NCI-H524 (cell line): Measurements from ENCODE around the gene CFAP100.

Experiments
- DNase-seq, 2 experiments: peaks; one replicate each; lab custom pipeline; 2025; lab: John Stamatoyannopoulos, UW

The CFAP100 gene

GRCh38 chr3:126441256-126441880 is 46.7 kb downstream of the CFAP100 start:
- no peak for DNase-seq

DNA sequence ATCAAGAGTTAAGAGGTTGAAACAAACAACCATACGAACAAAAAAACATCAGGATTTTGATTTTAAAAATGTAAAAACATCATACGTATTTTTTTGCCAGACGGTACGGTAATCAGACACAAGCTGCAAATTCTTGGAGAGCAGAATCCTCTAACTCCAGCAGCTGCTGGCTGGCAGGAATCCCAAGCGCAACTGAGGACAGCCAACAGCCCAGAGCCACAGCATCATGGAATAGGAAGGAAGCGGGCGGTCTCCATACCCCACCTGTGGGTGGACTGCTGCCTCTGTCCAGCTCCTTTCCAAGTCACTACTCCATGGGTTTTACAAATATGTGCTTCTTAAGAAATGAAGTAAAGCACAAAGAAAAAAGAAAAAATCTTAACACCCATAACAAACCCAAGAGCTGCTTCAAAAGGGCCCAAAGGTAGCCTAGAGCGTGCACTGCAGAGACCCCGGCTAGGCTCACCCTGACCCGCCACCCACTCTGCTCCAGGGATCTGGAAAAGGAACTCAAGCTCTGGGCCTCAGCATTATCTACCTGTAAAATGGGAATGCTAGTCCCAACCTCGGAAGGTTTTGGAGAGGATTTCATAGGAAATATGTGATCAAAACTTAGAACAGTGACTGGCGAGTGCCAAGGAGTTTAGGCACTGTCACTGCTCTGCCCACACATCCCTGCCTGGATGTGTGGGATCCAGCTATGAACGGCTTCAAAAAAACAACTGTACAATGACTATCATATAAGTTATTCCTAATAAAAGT is 47.6 kb downstream of the CFAP100 start:
- DNase-seq = no peak

DNA sequence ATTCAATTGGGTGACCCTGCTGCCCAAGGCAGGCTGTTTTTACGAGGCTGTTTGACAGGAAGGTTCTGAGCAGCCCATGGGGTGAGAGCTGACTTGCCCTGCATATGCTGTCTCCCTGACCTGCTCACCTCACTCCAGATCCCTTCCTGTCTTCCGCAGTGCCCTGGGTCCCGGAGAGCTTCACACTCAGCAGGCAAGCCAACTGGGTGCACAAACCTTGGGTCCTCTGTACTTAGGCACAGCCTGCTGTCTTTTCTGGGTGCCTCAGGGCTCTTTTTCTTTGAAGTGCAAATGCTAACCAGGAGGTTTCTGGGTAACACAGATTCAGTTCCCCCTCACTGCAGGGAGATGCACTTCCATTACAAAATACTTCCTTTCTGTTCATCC is 48.1 kb downstream of the CFAP100 start:
- no peak for DNase-seq

DNA sequence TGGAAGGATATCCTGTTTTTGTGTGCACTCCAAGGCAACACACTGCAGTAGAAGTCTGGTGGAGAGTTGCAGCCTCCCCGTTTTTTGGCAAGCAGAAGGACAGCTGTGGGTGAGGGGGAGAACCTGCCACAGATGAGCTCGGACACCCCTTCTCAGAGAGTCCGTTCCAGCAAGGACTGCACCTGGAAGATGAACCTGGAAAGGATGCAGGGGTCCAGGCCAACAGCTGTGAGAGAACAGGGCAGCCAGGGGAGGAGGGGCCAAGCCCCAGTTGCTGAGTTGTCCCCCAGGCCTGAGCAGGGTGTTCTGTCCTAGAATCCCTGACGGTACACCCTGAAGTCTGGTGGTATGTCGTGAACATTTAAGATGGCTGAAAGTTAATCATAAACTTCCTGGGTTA is 50.8 kb downstream of the CFAP100 start:
- no peak for DNase-seq

GRCh38 chr3:126446301-126446700 is 51.6 kb downstream of the CFAP100 start:
- peak in 1 of 2 experiments; percentile 21 for DNase-seq

- peak; percentile 5 to 77 for DNase-seq
Measured at GRCh38 chr3:126446791-126447190, 52.1 kb downstream of the CFAP100 start.

- no peak for DNase-seq
Measured at GRCh38 chr3:126447456-126448106, 52.9 kb downstream of the CFAP100 start.

DNA sequence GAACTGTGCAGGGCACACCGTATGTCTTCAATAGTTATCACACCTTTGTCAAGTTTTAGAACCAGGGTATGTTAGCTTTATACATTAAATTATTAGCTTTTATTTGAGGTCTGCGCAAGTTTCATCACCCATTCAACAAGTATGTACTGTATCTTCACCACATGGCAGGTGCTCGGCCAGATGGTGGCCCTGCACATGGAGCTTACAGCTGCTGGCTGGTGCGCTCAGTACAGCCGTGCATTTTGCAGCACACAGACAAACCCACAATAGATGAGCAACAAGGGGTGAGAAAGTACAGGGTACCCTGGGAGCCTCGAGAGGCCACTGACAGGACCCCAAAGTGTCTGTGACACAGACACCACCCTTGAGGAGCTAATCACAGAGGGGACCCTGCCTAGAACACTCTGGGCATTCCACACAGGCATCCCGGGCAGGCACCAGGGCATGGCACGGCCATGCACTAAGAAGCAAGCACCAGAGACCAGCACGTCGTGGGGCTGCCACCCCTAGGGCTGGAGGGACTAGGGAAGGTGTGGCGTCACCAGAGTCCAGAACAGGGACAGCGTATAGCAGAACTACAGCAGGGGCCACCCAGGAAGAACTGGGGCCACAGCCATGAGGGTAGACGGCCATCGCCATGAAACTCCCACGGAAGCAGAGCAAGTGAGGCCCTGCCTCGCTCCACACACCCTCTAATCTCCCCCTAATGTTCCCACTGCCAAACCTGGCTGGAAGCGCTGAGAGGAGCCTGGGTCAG is 53.6 kb downstream of the CFAP100 start:
- peak; percentile 53 to 86 for DNase-seq

DNA sequence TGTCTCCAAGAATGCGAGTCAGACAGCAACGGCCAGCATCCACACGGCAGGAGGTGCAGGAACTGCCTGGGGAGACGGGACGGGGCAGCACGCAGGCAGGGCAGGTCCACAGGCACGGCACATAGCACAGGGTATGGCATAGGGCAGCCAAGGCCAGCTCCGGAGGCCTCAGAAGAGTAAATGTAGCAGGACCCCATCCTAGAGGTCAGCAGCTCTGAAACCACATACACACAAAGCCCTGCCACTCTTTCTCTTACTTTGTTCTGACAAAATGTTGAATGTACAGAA is 54.1 kb downstream of the CFAP100 start:
- DNase-seq = no peak

DNA sequence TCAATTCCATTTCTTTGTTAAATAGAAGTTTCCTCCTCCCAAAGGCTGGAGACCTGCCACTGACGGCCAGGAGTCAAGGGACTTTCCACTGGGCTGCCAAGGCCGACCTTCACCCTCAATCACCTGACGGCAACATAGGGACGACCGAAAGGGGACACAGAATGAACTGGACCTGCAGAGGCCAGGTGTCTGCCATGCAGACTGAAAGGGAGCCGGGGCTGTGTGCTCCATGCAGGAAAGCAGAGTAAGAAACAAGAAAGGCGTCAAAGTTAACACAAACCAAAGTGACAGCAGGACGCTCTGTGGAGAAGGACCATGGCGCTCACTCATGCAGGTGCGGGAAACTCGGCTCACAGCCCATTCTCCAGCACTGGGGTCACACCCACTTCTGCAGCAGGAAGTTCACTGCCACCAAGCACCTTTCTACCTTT is 54.9 kb downstream of the CFAP100 start:
- DNase-seq = no peak

- no peak for DNase-seq
Measured at GRCh38 chr3:126450219-126450618, 55.5 kb downstream of the CFAP100 start.

DNA sequence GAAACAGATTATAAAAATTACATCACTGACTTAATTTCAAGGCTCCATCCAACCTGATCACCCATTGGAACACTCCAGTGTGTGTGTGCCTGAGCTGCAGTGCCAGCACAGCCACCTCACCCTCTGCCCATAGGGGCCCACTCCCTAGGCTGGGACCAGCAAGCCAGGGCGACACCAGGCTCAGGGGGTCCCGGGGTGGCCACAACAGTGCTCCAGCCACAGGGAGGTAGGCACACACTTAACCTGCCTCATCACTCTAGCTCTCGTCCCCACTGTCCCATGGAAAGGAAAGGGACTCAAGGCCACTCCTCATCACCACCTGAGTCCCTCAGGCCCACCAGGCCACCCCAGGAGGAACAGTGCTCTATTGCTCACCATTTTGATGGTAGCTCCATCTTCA is 56.0 kb downstream of the CFAP100 start:
- no peak for DNase-seq

GRCh38 chr3:126451511-126451910 is 56.8 kb downstream of the CFAP100 start:
- no peak for DNase-seq

- no peak for DNase-seq
Measured at GRCh38 chr3:126452213-126452612, 57.5 kb downstream of the CFAP100 start.

GRCh38 chr3:126454025-126454424 is 59.3 kb downstream of the CFAP100 start:
- no peak for DNase-seq

DNA sequence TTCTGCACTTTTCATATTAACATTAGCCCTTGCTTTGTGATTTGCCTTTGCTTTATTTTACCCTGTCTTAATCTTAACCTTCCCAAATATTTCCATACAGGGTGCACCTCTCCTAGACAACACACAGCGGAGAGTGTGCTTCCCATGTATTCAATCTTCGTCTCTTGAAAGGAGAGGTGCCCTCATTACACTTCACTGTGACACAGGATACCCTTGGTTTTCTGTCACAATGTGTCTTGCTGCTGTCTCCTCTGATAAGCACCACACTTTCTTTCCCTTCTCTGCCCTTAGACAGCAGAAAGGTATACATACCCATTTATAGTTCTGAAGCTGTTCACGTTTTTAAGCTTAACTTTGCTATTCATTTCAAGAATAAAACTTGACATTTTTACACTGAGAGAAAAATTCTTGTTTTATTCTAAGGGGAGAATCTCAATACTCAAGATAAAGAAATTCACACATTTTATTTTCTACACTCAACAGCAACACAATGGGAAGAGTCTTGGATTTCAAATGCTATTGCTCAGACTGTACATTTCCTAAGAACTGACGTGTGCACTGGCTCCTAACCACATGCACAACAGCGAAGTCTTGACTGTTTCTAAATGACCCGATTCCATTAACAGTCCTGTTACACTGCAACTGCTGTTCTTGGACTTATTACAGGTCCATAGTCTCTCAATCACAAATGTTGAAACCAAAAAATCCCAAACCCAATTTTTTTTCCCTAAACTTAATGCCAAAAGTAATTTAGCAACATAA is 59.9 kb downstream of the CFAP100 start:
- DNase-seq = no peak

- no peak for DNase-seq
Measured at GRCh38 chr3:126456211-126456610, 61.5 kb downstream of the CFAP100 start.

DNA sequence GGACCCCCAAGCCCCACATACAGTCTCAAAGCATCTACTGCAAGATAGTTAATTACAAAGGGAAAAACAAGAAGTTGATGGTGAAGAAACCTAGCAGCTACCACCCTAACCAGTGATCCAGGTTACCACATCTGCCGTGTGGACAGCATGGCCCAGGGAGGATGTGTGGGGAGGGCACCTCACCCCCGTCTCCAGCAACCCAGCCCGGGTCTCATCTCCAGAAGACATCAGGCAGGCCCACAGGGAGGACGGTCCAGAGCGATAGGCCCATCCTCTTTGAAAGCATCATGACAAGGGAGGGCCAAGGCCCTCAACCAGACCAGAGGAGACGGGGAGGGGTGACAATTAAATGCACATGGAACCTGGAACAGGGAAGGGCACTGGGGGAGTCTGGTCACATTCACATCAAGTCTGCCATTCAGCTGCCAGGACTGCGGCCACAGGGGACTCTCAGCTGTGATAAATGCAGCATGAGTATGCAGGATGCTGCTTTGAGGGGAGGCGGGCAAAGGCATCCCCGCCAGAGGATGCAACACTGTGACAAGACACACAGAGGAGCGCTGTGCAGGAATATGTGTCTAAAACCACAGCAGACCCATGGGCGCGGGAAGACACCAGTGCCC is 62.2 kb downstream of the CFAP100 start:
- no peak for DNase-seq

DNA sequence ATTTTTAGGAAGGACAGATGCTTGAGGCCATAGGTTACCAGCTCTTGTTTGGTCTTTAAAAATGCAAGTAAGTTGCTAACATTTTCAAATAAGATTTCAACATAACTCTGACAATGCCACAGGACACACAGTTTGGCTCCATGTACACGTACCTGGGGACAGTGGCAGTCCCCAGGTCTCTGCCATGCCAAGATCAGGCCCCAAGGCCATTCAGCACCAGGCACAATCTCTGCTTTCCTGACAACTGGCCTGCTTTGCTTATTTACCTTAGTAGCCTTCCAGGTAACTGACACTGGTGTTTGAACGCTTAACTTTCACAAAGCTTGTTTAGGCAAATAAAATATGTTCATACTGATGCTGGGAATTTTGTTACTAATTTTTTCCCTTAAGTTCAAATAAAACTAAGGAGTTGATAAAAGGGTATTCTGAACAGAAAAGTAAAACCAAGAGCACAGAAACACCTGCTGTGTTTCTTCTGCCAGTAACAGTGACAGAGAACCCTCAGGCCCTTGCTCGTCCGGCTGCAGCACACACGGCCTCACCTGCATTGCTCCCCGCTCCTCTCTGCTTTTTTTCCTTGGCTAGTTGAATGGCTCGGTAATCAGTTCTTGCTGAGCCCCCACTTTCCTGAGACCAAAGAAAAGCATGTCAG is 64.5 kb downstream of the CFAP100 start:
- no peak for DNase-seq

- no peak for DNase-seq
Measured at GRCh38 chr3:126459763-126460127, 65.0 kb downstream of the CFAP100 start.

GRCh38 chr3:126460381-126460780 is 65.7 kb downstream of the CFAP100 start:
- no peak for DNase-seq
